GM21381 (cell line): ENCODE measurements around the gene SOD2.
"Not testable (repeated sequence)": the region's sequence is repeated elsewhere in the genome, so short reads cannot be mapped to it uniquely, and the experiment has no call there.

Experiments used
- ATAC-seq: cut with Tn5 transposase; IDR thresholded peaks from one replicate; pipeline ENCODE4 v1.9.1; 2021; ENCODE audit warnings: mild to moderate bottlenecking, moderate library complexity; ENCODE audit not compliant: unreplicated experiment

SOD2 gene

DNA sequence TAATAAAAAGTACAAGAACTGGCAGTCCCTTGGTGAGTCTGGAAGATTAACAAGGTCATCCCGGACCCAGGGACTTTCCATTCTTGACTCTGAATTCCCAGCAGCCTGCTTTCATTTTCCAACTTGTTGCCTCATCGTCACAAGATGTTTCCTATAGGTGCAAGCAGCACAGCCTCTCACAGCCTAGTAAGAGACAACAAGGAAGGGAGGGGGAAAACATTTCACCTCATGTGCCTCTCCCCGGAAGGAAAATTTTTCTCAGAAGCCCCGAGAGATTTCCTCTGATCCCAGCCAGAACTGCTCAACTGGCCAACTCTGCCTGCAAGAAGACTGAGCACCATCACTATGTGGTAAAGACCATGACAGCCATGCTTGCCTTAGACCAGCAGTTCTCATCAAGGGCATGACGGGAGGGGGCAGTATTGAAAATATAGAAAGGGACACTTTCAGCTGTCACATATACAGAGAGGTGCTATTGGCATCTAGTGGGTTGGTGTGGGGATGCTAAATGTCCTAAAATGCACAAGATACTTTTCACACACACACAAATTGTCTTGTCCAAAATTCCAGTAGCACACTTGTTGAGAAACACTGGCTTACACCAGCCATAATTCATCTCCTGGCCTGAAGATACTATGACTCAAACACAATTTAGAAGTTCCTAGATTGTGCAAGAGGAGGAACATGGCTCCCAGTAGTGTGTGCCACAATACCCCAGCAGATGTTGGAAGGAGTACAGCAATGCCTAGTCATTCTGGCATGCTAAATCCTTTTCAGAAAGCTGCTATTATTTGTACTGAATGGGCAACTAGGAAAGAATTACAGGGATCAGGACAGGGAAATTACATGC, 23.4 kb upstream of the SOD2 start:
- ATAC-seq, result no peak

DNA sequence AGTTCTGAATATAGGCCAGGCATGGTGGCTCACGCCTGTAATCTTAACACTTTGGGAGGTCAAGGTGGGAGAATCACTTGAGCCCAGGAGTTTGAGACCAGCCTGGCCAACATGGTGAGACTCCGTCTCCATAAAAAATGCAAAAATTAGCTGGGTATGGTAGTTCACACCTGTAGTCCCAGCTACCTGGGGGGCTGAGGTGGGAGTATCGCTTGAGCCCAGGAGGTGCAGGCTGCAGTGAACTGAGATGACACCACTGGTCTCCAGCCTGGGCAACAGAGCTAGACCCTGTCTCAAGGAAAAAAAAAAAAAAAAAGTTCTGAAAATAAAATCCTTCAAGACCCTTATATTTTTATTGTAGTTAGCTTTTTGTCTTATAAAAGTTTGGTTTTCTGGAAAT, 22.6 kb upstream of the SOD2 start:
- ATAC-seq, result no peak

DNA sequence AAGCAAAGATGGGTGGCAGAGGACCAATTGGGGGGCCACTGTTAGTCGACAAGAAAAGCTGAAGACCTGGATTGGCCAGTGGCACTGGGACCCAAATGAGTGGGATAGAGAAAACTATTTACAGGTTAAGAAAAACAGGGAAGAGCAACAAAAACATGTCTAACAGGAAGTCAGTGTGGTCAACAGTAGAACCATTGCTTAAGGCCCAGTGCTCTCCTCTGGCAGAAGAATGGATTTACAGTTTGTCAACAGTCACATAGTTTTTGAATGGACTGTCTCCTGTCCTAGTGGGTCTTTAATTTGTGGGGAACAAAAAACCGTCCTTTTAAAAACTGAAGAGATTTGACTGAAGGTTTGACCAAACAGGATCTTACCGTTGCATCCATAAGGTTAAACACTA, 22.1 kb upstream of the SOD2 start:
- no peak for ATAC-seq

DNA sequence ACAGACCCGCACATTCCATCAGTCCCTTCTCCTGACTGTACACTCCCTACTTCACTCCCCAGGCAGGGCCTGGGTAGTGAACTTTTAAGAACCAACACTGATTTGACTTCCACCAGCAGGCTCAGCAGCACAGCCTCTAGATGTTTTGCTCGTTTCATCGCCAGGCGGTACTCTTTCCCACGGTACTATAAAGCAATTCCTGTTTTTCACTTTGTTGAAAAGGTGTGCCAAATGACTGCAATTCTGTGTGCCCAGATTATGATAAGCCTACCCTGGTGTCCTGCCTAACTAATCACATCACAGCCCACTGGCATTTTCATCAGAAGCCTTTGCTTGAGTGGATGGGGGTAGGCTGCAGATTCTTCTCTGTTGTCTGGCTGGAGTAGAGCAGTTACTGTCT, 21.4 kb upstream of the SOD2 start:
- no peak for ATAC-seq

DNA sequence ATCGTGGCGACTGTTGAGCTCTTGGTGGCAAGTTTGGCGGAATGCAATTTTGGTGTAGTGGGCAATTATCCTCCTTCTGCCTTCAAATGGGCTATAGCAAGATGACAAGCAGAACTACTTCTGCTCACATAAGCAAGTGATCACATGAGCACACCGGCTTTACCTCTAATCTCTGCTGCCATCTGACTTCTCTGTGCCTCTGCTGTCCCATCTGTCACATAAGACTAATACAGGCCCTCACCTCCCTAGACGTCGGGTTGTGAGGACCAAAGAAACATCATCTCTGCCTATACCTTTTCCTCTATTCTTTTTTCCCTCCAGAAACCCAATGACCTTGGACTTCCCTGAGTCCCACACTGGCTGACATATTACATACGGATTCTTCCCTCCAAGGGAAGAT, 20.9 kb upstream of the SOD2 start:
- ATAC-seq, result no peak

DNA sequence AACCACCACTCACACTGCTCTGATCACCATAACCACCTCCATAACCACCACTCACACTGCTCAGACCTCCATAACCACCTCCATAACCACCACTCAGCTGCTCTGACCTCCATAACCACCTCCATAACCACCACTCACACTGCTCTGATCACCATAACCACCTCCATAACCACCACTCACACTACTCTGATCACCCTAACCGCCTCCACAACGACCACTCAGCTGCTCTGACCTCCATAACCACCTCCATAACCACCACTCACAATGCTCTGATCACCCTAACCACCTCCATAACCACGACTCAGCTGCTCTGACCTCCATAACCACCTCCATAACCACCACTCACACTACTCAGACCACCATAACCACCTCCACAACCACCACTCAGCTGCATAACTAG, 19.3 kb upstream of the SOD2 start:
- not testable (repeated sequence) for ATAC-seq

DNA sequence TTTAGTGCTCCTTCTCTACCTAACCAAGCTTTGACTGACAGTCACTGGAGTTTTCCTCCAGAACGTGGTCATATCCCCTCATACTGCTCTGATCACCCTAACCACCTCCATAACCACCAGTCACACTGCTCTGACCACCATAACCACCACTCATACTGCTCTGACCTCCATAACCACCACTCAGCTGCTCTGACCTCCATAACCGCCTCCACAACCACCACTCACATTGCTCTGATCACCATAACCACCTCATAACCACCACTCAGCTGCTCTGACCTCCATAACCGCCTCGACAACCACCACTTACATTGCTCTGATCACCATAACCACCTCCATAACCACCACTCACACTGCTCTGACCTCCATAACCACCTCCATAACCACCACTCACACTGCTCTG, 17.6 kb upstream of the SOD2 start:
- not testable (repeated sequence) for ATAC-seq

DNA sequence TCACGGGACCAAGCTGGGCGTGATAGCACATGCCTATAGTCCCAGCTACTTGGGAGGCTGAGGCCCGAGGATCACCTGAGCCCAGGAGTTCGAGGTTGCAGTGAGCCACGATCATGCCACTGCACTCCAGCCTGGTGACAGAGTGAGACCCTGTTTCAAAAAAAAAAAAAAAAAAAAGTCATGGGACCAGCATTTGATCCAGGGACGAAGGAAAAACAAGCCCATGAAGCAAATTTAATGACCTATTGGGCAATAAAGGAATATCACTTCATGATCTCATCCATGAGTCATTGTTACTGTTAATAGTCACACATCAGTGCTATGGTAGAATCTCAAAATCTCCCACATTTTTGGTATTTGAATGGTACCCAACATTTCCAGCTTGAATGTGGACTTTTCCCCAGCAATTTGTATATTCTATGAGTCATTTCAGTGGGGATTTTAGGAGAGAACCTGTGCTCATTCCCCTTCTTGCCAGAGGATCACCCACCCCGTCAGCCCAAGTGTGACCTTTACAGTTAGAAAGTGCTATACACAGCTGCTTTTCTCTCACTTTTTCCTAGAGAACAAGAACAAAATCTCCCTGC, 8.5 kb upstream of the SOD2 start:
- ATAC-seq, result no peak

DNA sequence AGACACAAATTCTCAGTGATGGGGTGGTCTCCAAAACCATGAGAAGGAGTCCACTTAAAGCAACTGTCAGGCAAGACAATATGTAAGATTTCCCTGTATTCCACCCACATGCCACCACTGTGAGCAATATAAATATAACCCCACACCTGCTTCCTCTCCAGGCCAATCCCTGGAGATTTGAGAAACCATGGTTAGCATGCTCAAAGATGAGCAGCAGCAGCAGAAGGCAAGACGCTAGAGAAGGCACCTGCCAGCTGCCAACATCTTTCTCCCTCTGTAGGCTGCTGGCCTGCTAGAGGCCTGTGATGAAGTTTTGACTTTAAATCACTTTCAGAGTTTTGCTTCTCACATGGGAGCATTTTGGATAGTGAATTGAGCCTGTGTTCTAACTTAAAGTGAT, 7.9 kb upstream of the SOD2 start:
- no peak for ATAC-seq

DNA sequence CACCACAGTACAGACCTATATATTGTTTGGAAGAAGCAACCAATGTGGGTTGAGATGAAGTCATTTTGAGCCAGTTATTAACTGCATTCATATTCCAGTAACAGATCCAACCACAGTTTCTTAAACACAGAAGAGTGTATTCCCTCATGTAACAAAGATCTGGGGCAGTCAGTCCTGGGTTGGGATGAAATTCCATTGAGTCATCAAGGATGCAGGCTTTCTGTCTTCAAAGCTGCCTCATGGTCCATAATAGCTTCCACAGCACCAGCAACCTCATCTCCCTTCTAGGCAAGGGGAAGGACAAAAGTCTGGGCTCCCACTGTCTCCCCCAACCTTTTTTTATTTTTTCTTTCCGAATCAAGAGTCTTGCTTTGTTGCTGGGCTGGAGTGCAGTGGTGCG, 2.9 kb upstream of the SOD2 start:
- ATAC-seq, result no peak

DNA sequence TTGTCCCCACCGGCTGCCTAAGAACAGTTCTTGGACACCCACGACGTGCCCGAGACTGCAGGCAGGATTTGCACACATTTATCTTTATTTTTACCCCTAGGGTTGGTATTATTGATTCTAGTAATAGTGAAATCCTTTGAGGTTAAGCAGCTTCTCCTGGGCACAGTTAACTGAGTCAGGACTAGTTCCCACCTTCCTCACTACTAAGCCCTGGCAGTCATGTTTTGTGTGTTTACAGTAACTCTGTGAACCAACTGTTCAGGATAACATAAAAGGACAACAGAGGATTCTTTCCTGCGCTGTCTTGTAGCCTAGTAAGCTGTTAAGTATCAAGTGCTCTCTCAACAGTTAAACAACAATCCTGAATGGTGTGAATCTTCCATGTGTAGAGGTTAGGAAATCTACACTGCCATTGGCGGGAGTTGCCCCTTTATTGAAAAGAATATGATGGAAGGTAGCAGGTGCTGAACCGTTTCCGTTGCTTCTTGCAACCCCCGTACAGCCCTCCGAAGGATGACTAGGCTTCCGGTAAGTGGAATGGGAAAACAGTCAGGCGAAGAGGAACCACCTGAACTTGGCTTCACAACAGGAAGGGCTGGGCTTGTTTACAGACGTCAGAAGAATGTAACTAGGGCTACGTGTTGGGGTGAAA, 979 bp upstream of the SOD2 start:
- ATAC-seq, result peak; percentile 5

DNA sequence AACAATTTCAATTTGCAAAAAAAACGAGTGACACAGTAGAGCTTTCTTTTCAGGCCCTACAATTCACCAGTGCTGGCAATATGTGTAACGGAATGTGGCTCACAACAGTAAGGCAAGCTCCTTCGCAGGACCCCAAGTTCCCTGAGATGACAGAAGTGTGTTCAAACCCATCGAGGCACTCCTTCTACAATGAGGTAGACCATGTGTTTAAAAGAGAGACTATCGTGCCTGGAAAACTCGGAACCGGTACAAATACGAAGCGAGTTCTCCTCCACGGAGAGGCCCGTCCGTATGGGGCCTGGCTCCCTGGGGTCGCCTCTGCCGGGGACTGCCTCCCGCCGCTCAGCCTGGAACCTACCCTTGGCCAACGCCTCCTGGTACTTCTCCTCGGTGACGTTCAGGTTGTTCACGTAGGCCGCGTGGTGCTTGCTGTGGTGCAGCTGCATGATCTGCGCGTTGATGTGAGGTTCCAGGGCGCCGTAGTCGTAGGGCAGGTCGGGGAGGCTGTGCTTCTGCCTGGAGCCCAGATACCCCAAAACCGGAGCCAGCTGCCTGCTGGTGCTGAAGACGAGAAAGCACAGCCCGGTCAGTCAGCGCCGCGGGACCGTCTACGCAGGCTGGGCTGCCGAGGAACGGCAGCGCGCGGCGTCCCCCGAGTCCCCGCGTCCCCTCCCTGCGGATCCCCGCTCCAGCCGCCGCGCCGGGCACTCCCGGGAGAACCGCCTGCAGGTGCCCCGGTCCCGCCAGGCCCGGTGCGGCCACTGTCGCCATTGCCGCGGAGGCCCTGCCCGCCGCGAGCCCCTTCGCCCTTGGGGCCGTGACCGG, 526 bp downstream of the SOD2 start:
- ATAC-seq, result peak; percentile 28

DNA sequence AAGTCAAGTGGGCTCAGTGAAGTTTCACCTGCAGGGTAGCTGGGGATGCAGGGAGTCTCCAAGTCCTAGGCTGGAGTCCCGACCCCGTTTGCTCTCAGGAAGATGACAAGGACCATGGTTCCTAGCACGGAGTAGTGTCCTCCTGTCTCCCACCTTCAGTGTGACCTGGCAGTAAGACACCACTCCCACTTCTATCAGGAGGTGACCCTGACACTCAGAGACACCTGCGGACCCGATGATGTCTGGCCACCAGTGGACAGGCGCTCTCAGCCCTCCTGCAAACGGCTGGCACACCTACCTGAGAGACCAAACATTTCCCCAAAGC, 1.1 kb downstream of the SOD2 start:
- ATAC-seq, result no peak

DNA sequence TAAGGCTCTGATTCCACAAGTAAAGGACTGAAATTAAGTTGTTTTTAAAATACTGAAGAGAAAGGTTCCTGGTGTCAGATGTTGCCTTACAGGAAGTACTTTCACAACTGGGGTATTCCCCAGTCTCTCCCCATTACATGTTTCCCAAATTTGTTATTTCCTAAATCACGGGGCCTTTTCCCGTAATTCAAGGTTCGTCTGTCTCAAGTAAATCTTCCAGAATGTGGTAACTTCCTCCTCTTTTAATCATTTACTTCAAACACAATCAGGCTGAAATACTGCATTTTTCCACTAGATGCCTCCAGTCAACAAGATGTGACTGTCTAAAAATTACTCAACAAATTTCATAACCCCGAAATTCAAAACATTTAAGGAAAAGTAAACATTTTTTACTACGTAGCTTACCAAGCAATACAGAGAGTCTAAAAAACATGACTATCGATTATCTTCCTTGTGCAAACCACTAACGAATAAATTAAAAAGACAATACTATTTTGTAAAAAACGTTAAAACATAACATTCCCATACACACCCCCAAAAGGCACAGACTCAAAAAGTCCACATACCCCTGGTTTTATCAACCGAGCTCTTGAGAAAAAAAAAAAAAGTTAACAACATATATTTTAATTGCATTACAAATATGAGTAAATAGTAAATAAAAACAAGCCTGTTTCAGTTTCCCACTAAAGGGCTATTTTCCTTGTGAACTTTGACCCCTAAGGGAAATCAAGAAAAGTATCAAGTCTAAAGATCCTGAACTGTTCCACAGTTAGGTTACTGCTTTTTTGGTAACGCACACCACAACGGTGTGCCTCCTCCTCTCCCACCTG, 1.7 kb downstream of the SOD2 start:
- ATAC-seq, result no peak

DNA sequence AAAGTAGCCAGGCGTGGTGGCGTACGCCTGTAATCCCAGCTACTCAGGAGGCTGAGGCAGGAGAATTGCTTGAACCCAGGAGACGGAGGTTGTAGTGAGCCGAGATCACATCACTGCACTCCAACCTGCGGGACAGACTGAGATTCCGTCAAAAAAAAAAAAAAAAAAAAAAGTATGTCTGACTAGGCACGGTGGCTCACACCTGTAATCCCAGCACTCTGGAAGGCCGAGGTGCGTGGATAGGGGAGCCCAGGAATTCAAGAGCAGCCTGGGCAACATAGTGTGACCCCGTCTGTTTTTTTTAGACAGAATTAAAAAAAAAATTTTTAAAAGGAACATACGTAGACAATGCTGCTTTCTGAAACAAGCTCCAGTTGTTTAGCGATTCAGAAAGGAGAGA, 2.9 kb downstream of the SOD2 start:
- not testable (repeated sequence) for ATAC-seq

DNA sequence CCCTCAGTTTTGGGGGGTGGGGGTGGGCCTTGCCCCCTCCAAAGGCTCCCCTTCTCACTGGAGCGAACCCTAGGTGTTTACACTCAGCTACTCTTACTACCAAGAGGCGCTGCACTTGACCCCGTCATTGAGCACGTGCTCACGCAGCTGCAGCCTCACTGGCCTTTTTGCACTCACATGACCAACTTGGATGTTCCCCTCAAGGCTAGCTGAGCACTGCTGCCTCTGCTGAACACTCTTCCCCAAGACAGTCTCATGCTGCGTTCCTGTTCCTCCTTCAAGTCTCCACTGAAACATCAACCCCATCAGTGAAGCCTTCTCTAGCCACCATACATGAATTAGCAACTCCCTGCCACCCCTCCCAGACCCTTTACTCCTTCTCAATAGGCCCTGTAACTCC, 4.0 kb downstream of the SOD2 start:
- ATAC-seq, result no peak

DNA sequence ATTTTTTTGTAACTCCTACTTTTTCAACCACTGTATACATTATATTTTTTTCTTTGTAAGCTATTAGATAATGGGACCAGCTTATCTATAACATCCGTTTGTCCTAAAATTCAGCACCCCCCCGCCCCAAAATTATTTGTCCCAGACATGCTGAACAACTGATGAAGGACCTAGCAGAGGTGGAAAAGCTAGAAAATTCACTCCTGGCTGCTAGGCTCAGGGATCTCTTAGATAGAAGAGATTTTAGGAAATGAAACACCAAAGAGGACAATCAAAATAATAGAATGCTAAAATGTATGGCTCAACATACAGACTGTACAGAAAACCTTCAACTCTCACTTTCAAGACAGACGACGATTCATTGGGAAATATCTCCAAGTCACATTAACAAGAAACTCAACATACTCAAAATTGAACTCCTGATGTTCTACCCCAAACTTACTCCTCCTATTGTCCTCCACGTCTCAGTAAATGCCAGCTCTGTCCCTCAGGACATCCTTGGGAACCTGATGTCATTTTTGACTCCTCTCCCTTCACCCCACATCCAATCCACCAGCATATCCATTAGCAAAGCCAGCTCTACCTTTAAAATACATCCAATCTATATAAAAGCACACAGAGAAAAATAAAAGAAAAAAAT, 4.7 kb downstream of the SOD2 start:
- ATAC-seq, result no peak

DNA sequence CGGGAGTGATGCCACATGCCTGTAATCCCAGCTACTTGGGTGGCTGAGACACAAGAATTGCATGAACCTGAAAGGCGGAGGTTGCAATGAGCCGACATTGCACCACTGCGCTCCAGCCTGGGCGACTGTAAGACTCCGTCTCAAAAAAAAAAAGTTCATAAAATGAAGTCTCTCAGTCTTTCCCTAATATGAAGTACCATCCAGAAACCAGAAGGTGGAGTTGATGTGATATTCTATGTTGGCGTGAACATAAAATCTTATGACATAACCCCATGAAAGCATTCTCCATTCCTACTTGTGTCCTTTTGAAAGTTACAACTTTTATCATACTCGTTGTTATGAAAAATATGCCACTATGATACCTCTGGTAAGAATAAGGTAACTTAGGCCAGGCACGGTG, 5.7 kb downstream of the SOD2 start:
- no peak for ATAC-seq

DNA sequence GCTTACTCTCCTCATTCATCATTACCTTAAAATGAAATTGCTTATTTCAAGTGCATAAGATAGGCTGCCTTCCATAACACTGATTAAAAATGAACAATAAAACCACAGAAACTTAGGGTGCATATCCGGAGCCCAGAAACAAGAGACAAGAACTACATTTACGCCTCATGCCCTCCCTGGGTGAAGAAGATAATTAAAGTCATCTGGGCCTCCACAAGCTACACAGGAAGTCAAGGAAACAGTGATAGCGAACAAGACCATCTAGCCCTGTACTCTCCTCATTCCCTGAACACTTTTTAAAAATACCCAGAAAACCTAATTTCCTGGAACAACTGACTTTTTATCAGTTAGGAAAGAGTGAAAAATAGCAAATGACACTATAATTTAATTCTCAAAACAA, 6.3 kb downstream of the SOD2 start:
- ATAC-seq, result no peak

DNA sequence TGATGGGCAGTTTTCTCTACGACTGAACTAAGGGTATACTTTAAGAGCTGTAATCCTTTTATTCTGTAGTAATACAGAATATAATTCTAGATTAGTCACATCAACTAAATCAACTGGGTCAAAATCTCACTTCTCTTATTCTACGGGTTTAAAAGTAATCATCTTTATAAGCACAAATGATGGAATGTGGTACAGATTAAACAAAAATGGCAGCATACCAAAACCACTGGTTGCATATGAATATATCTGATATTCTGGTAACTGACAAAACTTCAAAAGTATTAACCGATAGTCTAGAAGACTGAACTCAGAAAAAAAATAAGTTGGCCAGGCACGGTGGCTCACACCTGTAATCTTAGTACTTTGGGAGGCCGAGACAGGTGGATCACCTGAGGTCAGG, 7.0 kb downstream of the SOD2 start:
- no peak for ATAC-seq
